Lung (tissue), 12 donors: ENCODE measurements around the gene NYNRIN. TPM values are rescaled to one million over a fixed set of nuclear protein-coding genes. Genes with fewer than 3 reads are reported as not detected.
"Not testable (repeated sequence)": the region's sequence is repeated elsewhere in the genome, so short reads cannot be mapped to it uniquely, and the experiment has no call there.

Source experiments
- ATAC-seq: fragments of 200-7000 bp; cut with Tn5 transposase; one replicate; pipeline ENCODE4 v1.9.1; 2020; ENCODE audit warnings: moderate number of reproducible peaks; ENCODE audit not compliant: insufficient read depth, low FRiP score
- DNase-seq, 3 donors: peaks; one replicate each; pipeline ENCODE4 v3.0.0-alpha.2; 2013 to 2017
- H3K27ac ChIP-seq, 2 donors: one replicate each; pipeline ENCODE4 v1.5.1; 2013; ENCODE audit warnings: mild to moderate bottlenecking in 2 of 2, moderate library complexity in 2 of 2, control low read depth in 1 of 2, inconsistent platforms in 1 of 2, low read depth in 1 of 2, low read length in 1 of 2
- H3K27me3 ChIP-seq, 3 donors: one replicate each; pipeline ENCODE4 v1.5.1; 2013; ENCODE audit warnings: low read length in 2 of 3; ENCODE audit not compliant: control insufficient read depth in 3 of 3, insufficient read depth in 3 of 3
- H3K36me3 ChIP-seq, 4 donors: one replicate each; pipeline ENCODE4 v1.5.1; 2013; ENCODE audit warnings: low read length in 4 of 4, mild to moderate bottlenecking in 1 of 4, moderate library complexity in 1 of 4; ENCODE audit not compliant: control insufficient read depth in 4 of 4, insufficient read depth in 4 of 4
- H3K4me1 ChIP-seq, 5 donors: one replicate each; pipeline ENCODE4 v1.5.1; 2013; ENCODE audit warnings: low read length in 5 of 5, mild to moderate bottlenecking in 2 of 5, moderate library complexity in 1 of 5; ENCODE audit not compliant: control insufficient read depth in 5 of 5, insufficient read depth in 5 of 5
- H3K4me3 ChIP-seq: one replicate; pipeline ENCODE4 v1.5.1; 2013; ENCODE audit warnings: mild to moderate bottlenecking, control low read depth, moderate library complexity
- H3K9ac ChIP-seq, 2 donors: one replicate each; pipeline ENCODE4 v1.5.1; 2013; ENCODE audit warnings: low read length in 2 of 2, control low read depth in 1 of 2; ENCODE audit not compliant: insufficient read depth in 1 of 2
- H3K9me3 ChIP-seq, 4 donors: one replicate each; pipeline ENCODE4 v1.5.1; 2013; ENCODE audit warnings: low read length in 3 of 4, mild to moderate bottlenecking in 1 of 4, moderate library complexity in 1 of 4; ENCODE audit not compliant: control insufficient read depth in 4 of 4, insufficient read depth in 3 of 4
- WGBS, 2 donors: extraction: QIAGEN DNeasy Blood & Tissue Kit; methylation state at CpG; one replicate each; pipeline ENCODE4 v1.1.7; 2013; 5-methylcytosine and 5-hydroxymethylcytosine counted together
- polyA plus RNA-seq, 2 donors: library from polyadenylated mRNA; stranded (reverse); fragments of 200-250 nt; gene quantifications; one replicate each; pipeline ENCODE4 v1.2.1, GENCODE V29; 2013
- total RNA-seq, 2 donors: library from RNA; depleted of rRNA in 1 of 2; stranded (reverse); fragments of >200 nt in 1 of 2; gene quantifications; one replicate each; pipeline ENCODE4 v1.2.1, GENCODE V29; 2014 to 2021
- TF ChIP-seq, protein P1 (sequence below): IDR thresholded peaks from 2 replicates; pipeline ENCODE4 v1.5.1; 2012; ENCODE audit warnings: mild to moderate bottlenecking; ENCODE audit errors: control extremely low read depth, extremely low read depth
- donor health status: control.
- donor health status: control.
- donor health status: Bipolar disorder and iron deficiency.
- donor health status: healthy.
- donor health status: DM: yes; HTN: yes; CAD: no.

The NYNRIN gene
- total and polyA plus RNA-seq, 4 donors = 2.9 to 49.8 (median 10.2) TPM

DNA sequence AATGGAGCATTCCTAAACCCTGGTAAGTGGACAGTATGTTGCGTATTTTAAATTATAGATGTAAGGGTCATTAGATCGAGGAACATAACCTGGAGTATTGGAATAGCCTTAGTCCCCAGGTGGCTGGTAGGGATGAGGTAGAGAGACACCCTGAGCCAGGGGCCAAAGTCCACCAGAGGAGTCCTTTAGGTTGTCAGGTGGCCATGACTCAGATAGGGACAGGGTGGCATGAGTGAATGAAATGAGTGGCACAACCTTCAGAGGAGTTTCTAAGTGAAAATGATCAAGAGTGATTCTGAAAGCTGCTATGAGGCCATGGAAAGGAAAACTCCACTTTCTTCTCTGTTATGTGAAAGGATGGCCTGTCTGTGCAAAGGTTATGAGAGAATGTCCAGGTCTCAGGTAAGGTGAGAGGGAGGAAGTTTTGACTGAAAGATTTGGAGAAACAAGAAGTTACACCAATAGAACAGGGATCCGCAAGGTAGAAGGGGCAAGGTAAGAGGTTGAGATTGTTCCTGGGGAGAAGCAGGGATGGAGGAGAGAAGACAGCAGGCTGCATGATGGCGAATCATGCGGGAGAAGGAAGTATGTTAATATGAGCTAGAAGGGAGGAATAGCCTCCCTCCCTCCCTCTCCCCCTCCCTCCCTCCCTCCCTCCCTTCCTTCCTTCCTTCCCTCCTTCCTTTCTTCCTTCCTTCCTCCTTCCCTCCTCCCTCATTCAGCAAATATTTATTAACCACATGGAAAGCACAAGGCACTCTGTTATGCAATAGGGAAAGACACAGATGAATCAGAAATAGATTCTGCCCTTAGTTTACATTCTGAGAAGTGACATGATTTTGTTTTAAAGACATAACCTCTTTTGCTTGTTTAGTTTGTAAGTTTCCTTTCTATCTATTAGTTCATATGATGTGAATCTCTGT, 45.0 kb upstream of the NYNRIN start:
- H3K27me3 ChIP-seq = peaks cover 0 to 3% (median 1%) of the 10 kb centered on the region in 3 donors
- DNase-seq (no peak), ATAC-seq (no peak)
- WGBS, 2 donors = 52 to 89% methylated on average over 4 to 5 of the region's 5 CpGs
- no peak overlapping the region for H3K27ac ChIP-seq
- H3K9me3 ChIP-seq = no peaks in the 10 kb centered on the region
- no peak overlapping the region for H3K9ac ChIP-seq
- H3K4me3 ChIP-seq = no peak overlapping the region
- H3K36me3 ChIP-seq = no peaks in the 10 kb centered on the region
- TF ChIP-seq, protein P1, sequence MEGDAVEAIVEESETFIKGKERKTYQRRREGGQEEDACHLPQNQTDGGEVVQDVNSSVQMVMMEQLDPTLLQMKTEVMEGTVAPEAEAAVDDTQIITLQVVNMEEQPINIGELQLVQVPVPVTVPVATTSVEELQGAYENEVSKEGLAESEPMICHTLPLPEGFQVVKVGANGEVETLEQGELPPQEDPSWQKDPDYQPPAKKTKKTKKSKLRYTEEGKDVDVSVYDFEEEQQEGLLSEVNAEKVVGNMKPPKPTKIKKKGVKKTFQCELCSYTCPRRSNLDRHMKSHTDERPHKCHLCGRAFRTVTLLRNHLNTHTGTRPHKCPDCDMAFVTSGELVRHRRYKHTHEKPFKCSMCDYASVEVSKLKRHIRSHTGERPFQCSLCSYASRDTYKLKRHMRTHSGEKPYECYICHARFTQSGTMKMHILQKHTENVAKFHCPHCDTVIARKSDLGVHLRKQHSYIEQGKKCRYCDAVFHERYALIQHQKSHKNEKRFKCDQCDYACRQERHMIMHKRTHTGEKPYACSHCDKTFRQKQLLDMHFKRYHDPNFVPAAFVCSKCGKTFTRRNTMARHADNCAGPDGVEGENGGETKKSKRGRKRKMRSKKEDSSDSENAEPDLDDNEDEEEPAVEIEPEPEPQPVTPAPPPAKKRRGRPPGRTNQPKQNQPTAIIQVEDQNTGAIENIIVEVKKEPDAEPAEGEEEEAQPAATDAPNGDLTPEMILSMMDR = no peak
- peaks cover 0 to 8% (median 0%) of the 10 kb centered on the region in 5 donors for H3K4me1 ChIP-seq

DNA sequence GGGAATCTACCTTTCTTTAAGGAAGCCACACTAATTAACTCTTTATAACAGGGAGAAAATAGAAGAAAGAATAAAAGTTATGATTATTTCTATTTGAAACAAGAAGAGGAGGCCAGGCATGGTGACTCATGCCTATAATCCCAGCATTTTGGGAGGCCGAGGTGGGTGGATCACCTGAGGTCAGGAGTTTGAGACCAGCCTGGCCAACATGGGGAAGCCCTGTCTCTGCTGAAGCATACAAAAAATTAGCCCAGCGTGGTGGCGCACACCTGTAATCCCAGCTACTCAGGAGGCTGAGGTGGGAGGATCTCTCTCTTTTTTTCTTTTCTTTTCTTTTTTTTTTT, 44.3 kb upstream of the NYNRIN start:
- H3K4me1 ChIP-seq, H3K27ac ChIP-seq, ATAC-seq, H3K9me3 ChIP-seq, H3K27me3 ChIP-seq, DNase-seq, H3K9ac ChIP-seq, H3K4me3 ChIP-seq, H3K36me3 ChIP-seq: not testable (repeated sequence)
- WGBS, 2 donors = 84 to 85% methylated on average over 3 of the region's 3 CpGs

DNA sequence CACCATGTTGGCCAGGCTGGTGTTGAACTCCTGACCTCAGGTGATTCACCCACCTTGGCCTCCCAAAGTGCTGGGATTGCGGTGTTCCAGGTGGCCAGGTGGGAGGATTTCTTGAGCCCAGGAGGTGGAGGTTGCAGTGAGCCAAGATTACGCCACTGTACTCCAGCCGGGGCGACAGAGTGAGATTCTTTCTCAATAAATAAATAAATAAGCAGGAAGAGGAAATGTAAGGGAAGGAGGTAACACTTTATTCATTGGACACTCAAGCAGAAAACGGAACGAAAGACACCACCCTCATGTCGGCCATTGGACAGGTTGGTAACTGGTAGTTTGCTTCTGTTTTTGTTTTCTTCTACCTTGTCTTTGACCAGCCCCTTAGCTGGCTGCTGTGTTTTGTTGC, 43.8 kb upstream of the NYNRIN start:
- H3K27me3 ChIP-seq = no peaks in the 10 kb centered on the region
- H3K4me3 ChIP-seq = no peak overlapping the region
- 51 to 57% methylated on average over 7 of the region's 7 CpGs for WGBS, 2 donors
- no peaks in the 10 kb centered on the region for H3K36me3 ChIP-seq
- TF ChIP-seq, protein P1 = no peak
- peak overlapping the region in 1 of 2 donors; percentile 32 for H3K27ac ChIP-seq
- peaks cover 0 to 8% (median 0%) of the 10 kb centered on the region in 5 donors for H3K4me1 ChIP-seq
- H3K9ac ChIP-seq = no peak overlapping the region
- no peaks in the 10 kb centered on the region for H3K9me3 ChIP-seq
- DNase-seq = no peak
- no peak for ATAC-seq

DNA sequence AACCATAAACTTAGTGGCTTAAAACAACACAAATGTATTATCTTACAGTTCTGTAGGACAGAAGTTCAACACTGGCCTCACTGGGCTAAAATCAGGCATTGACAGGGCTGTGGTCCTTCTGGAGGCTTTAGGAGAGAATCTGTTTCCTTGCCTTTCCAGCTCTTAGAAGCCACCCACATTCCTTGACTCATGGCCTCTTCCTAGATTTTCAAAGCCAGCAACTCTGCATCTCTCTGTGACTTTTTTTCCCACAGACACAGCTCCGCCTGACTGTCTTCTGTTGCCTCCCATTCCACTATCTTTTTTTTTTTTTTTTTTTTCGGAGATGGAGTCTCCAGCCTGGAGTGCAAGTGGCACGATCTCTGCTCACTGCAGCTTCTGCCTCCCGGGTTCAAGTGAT, 42.6 kb upstream of the NYNRIN start:
- Histone ChIP-seq H3K27ac (no peak overlapping the region), H3K9me3 (no peaks in the 10 kb centered on the region), H3K9ac (no peak overlapping the region), H3K27me3 (no peaks in the 10 kb centered on the region), H3K4me3 (no peak overlapping the region), H3K4me1 (peaks cover 0 to 8% (median 0%) of the 10 kb centered on the region in 5 donors), H3K36me3 (no peaks in the 10 kb centered on the region)
- TF ChIP-seq, protein P1 = no peak
- DNase-seq (no peak), ATAC-seq (no peak)
- WGBS, 2 donors = 91 to 98% methylated on average over 4 of the region's 4 CpGs
